Measurements from ENCODE around the gene CDH4.

CDH4 gene

DNA sequence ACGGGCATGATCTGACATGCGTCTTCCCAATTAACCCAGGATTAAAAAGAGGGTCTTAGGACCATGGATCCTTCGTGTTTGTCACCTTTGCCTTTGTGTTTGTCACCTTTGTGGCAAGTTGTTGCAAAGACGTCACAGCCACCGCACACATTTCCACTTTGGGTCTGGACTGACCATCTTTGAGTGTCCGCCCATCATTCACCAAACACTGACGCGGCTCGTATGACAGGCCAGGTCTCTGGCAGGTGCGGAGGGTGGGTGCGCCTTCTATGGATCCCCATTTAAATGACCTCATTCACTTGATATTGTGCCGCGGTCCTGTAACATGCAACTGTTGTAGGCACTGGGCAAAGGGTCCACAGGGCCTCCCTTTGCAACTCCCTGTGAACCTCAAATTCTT, 409.5 kb downstream of the CDH4 start:
- DNase-seq = no peak

DNA sequence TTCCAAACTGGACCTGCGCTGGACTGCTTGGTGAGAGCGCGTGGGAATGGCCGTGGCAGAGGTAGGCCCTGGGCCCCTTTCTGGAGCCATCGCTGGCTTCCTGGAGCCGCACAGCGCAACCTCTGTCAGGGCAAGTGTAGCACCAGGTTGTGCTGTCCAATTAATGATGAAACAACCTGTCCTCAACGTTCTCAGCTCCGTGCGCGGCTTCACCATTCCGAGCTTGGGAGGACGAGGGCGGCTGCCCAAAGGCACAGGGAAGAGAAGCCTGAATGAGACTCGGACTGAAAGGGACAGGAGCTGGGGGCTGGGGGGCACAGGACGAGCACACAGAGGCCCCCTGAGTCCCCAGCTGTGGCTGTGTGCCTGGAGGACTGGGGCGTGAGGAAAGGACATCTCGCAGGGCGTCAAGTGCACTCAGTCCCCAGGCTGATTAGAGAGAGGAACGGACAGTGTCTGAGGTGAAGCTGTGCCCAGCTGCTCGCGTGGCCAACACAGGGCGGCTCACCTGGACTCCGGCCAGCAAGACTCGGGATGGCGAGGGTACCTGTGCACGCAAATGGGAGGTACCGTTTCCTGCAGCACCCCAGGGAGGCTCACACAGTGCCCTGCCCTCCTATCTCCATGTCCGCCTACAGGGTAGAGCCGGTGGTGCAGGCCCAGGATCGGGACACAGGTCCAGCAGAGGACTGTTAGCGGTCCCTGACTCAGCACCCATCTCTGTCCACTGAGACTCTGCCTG, 410.3 kb downstream of the CDH4 start:
- no peak for DNase-seq

DNA sequence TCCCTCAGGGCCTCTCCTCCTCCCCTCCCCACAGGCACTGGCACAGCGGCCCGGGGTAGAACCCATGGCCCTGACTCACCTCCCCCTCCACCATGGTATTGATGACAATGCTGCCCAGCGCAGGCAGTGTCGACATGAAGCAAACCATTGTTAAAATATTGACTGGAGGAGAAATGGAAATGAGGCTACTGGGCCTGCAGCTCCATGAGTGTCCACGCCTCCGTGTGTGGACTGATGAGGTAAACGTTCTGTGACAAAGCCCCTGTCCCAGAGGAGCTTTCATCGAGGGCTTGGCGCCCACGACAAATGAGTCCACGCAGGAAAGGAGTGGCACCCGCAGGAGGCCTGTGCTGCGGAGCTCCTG, 410.9 kb downstream of the CDH4 start:
- no peak for DNase-seq

DNA sequence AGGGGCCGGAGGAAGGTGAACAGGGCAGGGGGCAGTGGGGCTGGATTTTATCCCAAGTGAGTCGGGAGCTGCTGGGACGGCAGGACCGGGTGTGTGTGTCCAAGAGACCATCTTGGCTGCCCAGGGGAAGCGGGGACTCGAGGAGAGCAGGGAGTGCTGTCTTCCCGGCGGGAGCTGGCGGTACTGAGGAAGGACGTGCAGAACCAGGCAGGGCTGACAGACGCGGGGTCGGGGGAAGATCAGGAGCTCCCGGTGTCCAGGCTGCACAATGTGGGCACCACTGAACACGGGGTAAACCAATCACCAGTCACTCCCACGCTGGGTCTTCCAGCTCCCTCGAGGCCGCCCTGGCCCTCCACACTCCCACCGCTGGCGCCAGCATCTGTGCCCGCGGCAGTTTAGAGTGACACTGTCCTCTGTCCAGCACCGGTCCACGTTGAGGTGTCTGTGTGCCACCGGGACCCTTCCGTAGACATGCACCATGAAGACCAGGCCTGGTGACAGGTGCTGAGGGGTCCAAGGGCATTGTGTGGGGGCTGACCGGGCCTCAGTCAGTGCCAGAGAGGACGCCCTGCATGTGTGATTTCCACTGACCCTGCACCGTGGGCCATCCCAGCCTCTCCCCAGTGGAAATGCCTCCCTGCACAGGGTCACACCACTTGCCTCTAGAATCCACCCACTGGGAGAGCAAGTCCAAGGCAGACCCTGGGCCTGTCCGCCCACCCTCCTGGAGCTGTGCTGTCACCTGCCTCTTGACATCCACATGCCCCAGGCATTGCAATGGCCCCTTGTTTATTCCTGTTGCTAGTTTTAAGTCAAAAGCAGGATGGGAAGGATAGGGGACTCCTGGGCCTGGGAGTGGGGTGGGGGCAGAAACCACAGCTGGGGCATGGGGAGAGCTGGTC, 411.7 kb downstream of the CDH4 start:
- no peak for DNase-seq

DNA sequence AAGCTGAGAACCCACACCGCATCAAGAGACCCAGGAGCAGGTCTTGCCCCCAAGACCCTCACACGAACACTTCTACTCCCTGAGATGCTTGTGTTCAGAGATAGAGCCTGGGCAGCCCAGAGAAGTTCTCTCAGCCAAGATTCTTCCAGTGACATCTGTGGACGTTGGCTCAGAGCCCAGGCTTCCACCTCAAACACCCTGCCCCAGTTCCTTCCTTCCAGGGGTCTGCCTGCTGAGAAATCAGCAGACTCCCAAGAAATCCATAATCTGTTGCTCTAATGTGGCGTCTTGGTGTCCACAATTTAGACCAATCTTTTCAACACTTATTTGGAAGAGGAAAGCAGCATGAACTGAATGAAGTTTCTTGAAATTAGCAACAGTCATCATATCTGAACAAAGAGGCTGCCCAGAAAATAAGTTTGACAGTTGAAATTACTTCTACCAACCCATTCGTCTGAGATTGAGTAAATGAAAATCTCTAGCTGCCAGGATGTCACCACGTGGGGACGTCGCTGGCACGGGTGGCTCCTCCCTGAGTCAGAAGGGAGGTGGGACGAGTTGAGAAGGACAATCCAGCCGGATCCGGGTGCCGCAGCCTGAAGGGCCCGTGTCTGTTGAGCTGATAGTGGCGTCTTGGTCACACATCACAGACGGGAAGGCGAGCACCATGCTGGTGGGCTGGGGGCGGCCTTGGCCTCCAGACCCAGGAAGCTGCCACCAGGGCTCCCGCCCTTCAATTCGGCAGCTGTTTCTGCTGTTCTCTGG, 412.7 kb downstream of the CDH4 start:
- DNase-seq = no peak

DNA sequence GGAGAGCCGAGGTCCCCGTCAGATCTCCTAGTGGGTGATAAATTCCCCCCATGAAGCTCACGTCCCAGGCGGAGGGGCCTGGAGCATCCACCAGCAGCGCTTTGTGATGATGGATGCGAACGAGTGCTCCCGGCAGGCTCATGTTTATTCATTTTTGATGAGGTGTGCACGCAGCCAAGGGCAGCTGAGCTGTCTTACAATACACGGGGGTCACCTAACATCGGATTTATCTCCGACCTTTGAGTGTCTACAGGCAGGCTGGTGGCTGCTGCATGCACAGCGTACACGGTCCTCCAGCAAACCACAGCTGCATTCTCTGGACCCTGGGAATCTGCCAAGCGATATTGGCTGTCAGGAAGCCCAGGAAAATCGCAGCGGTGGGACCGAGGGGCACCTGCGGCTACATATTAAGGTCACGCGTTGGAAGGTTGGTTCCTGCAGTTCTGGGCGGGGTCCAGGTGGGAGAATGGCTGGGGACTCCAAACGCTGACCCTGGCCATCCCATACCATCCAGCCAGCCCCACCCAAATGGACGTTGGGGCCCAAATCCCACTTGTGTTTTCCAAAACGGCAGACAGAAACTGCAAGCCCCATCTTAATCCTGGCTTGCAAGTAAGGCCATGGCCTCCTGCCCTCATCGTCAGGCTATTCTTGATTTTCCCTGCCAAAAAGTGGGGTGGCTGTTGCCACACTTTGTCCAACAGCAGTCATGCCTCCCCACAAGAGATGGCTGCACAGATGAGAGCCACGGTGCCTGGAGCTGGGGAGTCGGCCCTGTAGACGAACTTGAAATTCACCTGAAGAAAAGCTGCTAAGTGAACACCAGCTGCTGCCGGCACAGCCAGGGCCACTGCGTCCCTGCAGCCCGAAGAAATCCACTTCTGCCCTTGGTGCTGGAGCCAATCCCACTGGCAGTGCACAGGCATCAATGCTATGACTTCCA, 413.7 kb downstream of the CDH4 start:
- no peak for DNase-seq

DNA sequence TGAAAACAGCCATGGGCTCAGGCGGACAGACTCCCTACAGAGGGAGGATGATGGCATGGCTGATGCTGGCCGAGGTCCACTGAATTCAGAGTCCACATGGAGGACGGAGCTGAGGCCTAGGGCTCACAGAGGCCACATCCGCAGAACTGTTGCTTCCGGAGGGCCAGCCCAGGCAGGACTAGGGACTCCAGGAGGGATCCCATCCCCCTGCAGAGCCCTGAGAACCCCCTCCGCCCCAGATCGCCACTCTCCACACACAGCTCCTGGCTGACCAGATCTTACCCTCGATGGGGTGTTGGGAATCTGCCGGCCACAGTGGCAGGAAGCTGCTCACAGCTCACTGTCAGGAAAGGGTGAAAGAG, 414.4 kb downstream of the CDH4 start:
- DNase-seq = no peak

DNA sequence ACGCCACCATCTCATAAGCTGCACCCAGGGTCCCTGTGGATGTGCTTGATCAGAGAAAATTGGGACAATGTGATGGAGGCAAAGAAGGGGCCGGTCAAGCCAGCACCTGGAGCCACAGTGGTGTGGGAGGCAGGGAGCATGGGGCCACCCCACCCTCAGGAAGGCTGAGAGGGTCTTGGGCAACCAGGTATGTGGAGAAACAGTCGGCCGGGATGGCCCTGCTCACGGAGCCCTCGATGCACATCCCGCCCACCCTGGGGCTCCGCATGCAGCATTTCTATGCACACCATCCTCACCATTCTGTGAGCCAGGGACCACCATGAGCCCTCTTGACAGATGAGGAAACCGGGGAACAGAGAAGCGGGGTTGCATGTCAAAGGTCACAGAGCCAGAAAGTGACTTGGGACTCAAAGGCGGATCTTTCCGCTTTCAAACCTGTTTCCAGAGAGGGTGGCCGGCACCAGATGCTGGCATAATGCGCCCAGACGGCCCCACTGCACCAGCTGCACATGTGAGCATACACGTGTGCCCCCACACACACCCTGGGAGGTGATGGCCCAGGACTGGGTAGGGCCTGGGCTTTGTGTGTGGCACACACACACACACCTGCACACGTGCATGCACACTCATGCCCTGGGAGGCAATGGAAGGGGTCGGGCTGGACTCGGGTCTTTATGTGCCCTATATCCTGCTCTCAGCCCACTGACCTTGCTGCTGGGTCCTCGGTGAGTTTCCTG, 415.2 kb downstream of the CDH4 start:
- no peak for DNase-seq

DNA sequence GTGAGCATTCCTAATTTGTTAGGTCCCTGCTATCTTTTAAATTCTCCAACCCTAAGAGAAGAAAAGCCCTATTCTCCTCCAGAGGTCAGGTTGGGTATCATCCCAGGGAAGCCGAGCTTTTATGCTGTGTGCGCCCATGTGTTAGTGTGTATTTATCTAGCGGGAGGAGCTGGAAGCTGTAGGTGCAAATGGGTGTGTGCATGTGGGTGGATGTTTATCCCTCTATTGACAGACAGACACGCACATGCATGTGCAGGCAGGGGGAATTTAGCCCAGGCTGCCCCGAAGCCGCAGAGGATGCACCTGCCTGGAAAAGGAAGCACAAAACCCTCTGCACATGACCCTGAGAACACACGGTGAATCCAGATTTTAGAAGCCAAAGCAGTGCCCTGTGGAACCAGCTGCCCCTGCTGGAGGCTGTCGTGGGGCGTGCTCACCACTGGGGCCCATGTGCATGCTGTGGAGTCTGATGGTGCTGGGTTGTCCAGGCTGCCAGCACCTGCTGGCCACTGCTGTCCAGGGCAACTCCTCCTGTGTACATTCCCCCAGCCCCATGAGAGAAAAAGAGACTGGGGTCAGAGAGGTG, 416.1 kb downstream of the CDH4 start:
- no peak for DNase-seq

DNA sequence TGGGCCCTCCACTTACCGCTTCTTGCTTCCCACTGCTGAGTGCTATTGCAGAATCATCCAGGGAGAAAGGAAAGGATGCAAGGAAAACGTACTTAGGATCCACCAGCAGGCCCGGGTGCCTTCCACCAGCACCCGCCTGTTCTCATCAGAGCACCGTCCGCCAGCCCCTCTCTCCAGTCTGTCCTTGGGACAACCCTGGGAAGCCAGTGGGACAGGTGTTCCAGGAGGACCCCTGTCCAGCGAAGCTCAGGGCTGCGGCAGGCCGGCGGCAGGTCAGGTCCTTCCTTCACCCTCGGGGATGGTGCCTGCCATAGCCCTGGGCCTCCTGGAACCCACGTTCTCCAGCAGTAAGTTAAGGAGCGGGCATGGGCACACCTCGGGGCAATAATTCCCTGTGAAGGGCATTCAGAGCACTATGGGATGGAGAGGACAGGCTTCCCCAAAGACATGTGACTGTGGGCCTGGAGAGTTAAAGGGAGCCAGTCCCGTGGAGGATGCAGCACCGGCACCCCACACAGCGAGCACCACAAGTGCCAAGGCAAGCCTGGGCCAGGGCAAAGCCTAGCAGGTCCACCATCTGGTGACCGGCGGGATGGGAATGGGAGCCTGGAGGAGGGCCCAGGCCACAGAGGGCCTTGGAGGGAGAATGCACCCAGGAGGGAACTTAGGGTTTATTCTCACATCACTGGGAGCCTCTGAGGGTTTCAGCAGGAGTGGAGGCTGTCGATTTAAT, 416.9 kb downstream of the CDH4 start:
- DNase-seq = no peak

DNA sequence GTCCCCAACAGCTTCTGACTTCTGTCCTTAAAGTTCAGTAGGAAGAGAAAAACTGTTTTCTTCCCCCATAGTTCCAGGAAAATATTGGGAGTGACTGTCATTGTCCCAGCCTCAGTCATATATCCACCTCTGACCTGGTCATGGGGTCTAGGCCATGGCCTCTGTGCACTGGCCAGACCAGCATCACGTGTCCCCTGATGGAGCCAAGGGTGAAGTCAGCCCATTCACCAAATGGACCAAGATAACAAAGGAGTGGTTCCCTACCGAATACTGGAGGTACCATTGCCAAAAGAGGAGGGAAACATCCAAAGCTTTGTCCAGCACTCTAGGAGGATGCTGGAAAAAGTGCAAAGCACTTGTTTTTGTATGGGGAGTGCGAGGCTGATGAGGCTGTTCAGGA, 418.2 kb downstream of the CDH4 start:
- no peak for DNase-seq

DNA sequence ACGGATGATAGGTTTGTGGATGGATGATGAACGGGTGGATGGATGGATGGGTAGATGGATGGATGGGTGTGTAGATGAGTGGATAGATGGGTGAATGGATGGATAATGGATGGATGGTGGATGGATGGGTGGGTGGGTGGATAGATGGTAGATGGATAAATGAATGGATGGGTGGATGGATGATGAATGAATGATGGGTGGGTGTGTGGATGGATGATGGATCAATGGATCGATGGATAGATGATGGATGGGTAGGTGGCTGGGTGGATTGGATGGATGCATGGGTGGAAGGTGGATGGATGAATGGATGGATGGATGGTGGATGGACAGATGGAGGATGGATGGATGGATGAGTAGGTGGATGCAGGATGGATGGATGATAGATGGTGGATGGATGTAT, 419.5 kb downstream of the CDH4 start:
- no peak for DNase-seq

DNA sequence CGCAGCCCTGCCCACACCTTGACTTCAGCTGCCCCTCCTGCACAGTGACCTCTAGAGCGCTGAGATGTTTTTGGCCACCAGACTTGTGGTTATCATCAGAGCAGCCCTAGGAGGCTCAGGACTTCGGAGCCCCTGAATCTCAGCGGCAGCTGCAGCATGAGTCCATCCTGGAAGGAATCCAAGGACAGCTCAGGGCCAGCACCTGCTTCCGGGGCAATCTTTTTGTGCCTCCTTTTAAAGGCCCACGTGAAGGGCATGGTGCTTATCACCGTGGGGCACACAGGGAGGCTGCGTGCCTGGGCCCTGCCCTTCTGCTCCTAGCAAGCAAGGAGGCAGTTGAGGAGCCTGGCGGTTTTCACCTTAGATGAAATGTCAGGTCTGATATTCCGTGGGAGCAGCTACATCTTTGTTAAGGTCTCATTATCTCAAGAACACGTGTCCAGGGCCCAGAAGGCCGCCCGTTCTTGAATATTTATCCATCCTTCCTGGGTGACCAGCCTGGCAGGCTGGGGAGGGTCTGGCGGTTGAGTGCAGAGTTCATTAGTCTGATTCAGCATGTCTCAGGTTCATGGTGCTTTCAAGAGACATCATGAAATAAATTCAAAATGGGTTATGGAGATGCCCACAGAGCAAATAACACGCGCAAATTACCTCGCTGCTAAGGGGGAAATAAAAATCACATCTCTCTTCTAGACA, 421.2 kb downstream of the CDH4 start:
- DNase-seq = no peak

DNA sequence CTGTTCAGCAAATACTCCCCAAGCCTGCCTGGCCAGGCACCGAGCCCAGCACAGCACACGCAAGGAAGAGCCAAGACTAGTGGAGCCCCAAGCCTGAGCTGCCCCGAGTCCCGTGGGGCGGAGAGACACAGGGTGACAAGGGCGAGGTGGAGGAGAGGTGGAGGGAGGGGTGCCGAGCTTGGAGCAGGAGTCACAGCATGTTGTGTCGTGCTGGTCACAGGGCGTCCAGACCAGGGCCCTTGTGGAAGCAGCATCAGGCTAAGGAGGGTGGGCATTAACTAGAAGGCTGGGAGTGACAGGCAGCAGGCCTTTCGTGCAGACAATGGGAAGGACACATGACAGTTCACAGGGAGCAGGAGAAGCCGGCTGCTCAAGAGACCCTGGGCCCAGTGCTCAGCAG, 422.1 kb downstream of the CDH4 start:
- no peak for DNase-seq

DNA sequence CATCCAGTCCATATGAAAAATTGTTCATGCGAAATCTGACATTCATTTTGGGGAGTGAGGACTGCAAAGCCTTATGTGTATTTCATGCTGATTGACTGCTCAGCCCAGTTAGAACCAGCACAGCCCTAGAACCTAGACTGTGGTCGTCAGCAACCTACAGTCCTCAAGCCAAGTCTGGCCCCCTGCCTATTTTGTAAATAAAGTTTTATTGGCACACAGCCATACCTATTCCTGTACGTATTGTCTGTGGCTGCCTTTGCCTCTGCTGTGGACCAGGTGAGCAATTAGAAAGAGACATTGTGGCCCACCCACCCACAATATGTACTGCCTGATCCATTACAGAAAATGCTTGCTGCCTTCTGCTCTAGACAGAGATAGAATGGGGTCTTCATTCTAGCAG, 422.6 kb downstream of the CDH4 start:
- DNase-seq = no peak

DNA sequence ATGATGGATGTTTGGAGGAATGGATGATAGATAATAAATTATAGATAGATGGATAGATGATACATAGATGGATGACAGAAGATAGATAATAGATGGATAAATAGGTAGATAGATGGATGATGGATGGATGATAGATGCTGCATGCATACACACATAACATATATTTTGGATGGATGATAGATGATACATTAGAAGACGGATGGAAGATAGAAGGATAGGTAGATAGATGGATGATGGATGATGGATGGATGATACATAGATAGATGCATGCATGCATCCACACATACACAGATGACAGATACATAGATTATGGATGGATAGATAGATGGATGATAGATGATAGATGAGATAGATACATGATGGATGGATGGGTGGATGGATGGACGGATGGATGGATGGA, 425.9 kb downstream of the CDH4 start:
- no peak for DNase-seq

DNA sequence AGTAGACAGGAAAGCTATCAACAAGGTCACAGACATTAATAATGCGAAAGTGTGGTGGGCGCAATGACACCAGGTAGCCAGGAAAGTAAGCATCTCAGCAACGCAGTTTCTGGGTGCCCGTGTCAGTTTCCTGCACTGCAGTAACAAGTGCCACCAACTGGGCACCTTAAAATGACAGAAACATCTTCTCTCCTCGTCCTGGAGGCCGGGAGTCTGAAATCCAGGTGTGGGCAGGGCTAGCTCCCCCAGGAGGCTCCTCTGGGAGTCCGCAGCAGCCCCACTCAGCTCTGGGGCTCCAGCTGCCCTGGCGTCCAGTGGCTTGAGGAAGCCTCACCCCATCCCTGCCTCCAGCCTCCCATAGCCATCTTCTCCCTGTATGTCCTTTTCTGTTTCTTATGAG, 426.4 kb downstream of the CDH4 start:
- no peak for DNase-seq

DNA sequence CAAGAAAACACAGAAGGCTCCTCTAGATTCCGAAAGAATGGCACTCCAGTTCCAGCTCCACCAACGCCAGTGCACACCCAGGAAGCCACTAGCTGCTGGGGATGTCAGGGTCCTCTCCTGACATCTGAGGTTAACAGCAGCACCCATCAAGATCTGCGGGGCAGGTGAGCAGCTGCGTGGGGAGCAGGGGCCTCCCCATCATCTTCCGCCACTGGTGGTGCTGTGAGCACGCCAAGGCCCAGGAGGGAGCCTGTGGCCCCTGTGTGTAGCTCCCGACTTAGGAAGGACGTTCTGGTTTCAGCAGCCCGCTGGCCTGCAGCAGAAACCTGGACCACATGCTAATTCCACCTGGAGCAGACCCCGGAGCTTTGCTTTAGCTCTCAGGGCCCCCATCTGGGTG, 427.4 kb downstream of the CDH4 start:
- DNase-seq = no peak

DNA sequence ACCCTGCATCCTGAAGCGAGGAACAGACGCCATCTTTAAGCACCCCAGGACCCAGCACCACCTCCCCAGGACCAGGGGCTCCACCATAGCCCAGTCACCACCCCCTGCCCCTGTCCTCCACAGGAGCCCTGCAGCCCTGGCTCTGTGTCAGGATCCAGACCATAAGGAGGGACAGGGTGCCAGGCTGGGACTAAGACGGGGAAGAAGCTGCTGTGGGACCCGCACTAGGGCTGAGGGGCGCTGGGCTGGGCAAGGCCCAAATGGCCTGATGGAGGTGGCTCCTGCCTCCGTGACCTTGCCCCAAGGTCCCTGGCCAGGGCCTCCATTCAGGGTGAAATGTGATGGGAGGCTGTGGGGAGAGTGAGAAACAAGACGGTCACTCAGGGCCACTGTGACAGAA, 428.0 kb downstream of the CDH4 start:
- no peak for DNase-seq
